ENCODE data around the gene CDC42BPB.

CDC42BPB gene

GRCh38 chr14:102923925-102924486, 133.3 kb downstream of the CDC42BPB start:
- no peak for DNase-seq

- no peak for DNase-seq
Measured at GRCh38 chr14:102923201-102923924, 134.0 kb downstream of the CDC42BPB start.

GRCh38 chr14:102922490-102923200, 134.7 kb downstream of the CDC42BPB start, which contains the start of gene AMN:
AMN (plus strand) TSS chr14:102922663; CDS start chr14:102922689, 26 bp downstream.
- DNase-seq: no peak

- no peak for DNase-seq
Measured at GRCh38 chr14:102920998-102921304, 136.4 kb downstream of the CDC42BPB start.

- no peak for DNase-seq
Measured at GRCh38 chr14:102920273-102920997, 136.9 kb downstream of the CDC42BPB start.

- DNase-seq: no peak
Measured at GRCh38 chr14:102918438-102918837, 138.9 kb downstream of the CDC42BPB start.

GRCh38 chr14:102917469-102918211, 139.7 kb downstream of the CDC42BPB start:
- DNase-seq: peak; percentile 61

- DNase-seq: no peak
Measured at GRCh38 chr14:102917056-102917385, 140.3 kb downstream of the CDC42BPB start.

- no peak for DNase-seq
Measured at GRCh38 chr14:102916347-102917055, 140.8 kb downstream of the CDC42BPB start.

GRCh38 chr14:102915292-102916110, 141.8 kb downstream of the CDC42BPB start:
- no peak for DNase-seq

- no peak for DNase-seq
Measured at GRCh38 chr14:102914474-102915291, 142.7 kb downstream of the CDC42BPB start.

- no peak for DNase-seq
Measured at GRCh38 chr14:102913341-102914211, 143.8 kb downstream of the CDC42BPB start.

- no peak for DNase-seq
Measured at GRCh38 chr14:102911991-102912761, 145.2 kb downstream of the CDC42BPB start.

GRCh38 chr14:102911541-102911951, 145.8 kb downstream of the CDC42BPB start:
- DNase-seq: no peak

GRCh38 chr14:102910442-102910841, 146.9 kb downstream of the CDC42BPB start:
- no peak for DNase-seq

GRCh38 chr14:102909911-102910310, 147.4 kb downstream of the CDC42BPB start:
- no peak for DNase-seq

- no peak for DNase-seq
Measured at GRCh38 chr14:102909462-102909861, 147.9 kb downstream of the CDC42BPB start.

- DNase-seq: no peak
Measured at GRCh38 chr14:102908766-102909455, 148.4 kb downstream of the CDC42BPB start.

All from CD4-positive, alpha-beta T cell treated with Interleukin-17A for 1 hour (primary cell).